Prostate gland (tissue), 2 donors: ENCODE results near the gene TMEM132D. TPM values are rescaled to one million over a fixed set of nuclear protein-coding genes. Genes with fewer than 3 reads are reported as not detected.

Source experiments
- DNase-seq: peaks from one replicate; pipeline ENCODE4 v3.0.0-alpha.2; 2019; ENCODE audit warnings: low spot score
- H3K27ac ChIP-seq, 2 donors: fragments of 200-600 bp; sonication (generic); 2 replicates each; pipeline ENCODE4 v1.5.1; 2017 to 2019
- H3K27me3 ChIP-seq: fragments of 200-600 bp; sonication (generic); replicated peaks from 2 replicates; pipeline ENCODE4 v1.5.1; 2019; ENCODE audit not compliant: insufficient read depth
- H3K36me3 ChIP-seq, 2 donors: fragments of 200-600 bp; sonication (generic); 1 replicate in 1 of 2; 2 replicates in 1 of 2; pipeline versions ENCODE4 v1.5.1 to v1.8.1; 2017 to 2019
- H3K4me1 ChIP-seq: fragments of 200-600 bp; sonication (generic); replicated peaks from 2 replicates; pipeline ENCODE4 v1.5.1; 2019
- H3K4me3 ChIP-seq, 2 donors: fragments of 200-600 bp; sonication (generic); 2 replicates each; pipeline ENCODE4 v1.5.1; 2017 to 2019
- H3K9me3 ChIP-seq: fragments of 200-600 bp; sonication (generic); 2 replicates; pipeline ENCODE4 v1.5.1; 2017
- POLR2A ChIP-seq: fragments of 450-650 bp; IDR thresholded peaks from one replicate; pipeline ENCODE4 v1.6.1; 2016; ENCODE audit warnings: antibody characterized with exemption, mild to moderate bottlenecking
- POLR2AphosphoS5 ChIP-seq: sonication (generic); formaldehyde crosslinking; IDR thresholded peaks from one replicate; pipeline ENCODE4 v1.6.1; 2017; ENCODE audit warnings: antibody characterized with exemption
- WGBS: methylation state at CpG from one replicate; pipeline ENCODE4 v1.1.5; 2018; 5-methylcytosine and 5-hydroxymethylcytosine counted together
- intact Hi-C: fragments of 100-400 bp; cut with DNase I; formaldehyde crosslinking; loops from one replicate; pipeline ENCODE4 v1.14.2; 2022
- total RNA-seq, 2 donors: library from RNA; depleted of rRNA; stranded (reverse); fragments of >200 nt; gene quantifications; one replicate each; pipeline ENCODE4 v1.1.0, GENCODE V29; 2016
- TF ChIP-seq, protein P1 (sequence below), 4 experiments: fragments of 200-600 bp in 2 of 4; fragments of 450-650 bp in 2 of 4; sonication (generic) in 2 of 4; IDR thresholded peaks; 1 replicate in 3 of 4; 2 replicates in 1 of 4; pipeline ENCODE4 v1.5.1; 2016 to 2019; ENCODE audit warnings: antibody characterized with exemption in 4 of 4, mild to moderate bottlenecking in 2 of 4, moderate library complexity in 2 of 4

Gene TMEM132D
- total RNA-seq, 2 donors from 2014 or later: 0.57 to 1.3 TPM

DNA sequence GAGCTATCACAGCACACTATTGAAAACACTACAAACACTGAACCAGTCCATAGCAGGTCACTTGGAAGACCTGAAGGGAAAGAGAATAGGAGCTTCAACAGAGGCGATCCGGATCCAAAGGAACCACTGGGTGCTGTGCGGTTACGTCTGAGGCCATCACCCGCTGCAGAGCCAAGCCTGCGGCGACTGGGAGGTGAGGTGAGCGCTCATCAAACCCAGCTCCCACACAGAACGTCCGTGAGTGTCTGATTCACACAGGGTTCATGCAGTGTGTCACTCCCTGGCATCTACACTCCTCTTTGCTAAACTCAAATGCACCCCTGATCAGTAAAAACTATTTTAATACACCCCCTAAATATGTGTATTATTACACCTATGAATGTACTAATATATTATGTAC is 64.1 kb downstream of the TMEM132D start:
- Histone ChIP-seq H3K4me1 (no peaks in the 10 kb centered on the region), H3K36me3 (no peaks in the 10 kb centered on the region), H3K9me3 (no peaks in the 10 kb centered on the region), H3K27me3 (peaks cover 3% of the 10 kb centered on the region), H3K4me3 (no peak overlapping the region), H3K27ac (no peak overlapping the region)
- TF ChIP-seq POLR2A (no peak), POLR2AphosphoS5 (no peak)
- TF ChIP-seq, protein P1, sequence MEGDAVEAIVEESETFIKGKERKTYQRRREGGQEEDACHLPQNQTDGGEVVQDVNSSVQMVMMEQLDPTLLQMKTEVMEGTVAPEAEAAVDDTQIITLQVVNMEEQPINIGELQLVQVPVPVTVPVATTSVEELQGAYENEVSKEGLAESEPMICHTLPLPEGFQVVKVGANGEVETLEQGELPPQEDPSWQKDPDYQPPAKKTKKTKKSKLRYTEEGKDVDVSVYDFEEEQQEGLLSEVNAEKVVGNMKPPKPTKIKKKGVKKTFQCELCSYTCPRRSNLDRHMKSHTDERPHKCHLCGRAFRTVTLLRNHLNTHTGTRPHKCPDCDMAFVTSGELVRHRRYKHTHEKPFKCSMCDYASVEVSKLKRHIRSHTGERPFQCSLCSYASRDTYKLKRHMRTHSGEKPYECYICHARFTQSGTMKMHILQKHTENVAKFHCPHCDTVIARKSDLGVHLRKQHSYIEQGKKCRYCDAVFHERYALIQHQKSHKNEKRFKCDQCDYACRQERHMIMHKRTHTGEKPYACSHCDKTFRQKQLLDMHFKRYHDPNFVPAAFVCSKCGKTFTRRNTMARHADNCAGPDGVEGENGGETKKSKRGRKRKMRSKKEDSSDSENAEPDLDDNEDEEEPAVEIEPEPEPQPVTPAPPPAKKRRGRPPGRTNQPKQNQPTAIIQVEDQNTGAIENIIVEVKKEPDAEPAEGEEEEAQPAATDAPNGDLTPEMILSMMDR (IDR thresholded peaks at IDR 0.05): no peak
- intact Hi-C loops: no loop called here
- 82% methylated on average over 10 of the region's 10 CpGs for WGBS
- DNase-seq: no peak

DNA sequence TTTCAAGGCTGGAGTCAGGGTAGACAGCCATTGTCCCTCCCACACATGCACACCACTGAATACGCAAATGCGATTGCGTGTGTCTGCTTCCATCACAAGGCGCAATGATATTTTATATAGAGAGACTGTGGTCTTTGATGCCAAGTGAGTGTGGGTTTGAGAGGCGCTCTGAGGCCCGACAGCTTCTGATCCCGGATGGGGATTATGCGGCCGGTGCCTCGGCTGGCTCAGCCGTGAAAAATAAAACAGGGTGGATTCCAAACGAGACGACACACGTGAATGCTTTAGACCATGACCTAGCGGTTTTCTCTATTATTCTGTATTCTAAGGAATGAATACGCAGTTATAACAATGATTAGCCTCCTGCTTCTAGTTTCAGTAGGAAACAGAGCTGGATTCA is 72.5 kb downstream of the TMEM132D start:
- Histone ChIP-seq H3K27ac (no peak overlapping the region), H3K36me3 (no peaks in the 10 kb centered on the region), H3K9me3 (no peaks in the 10 kb centered on the region), H3K4me3 (no peak overlapping the region), H3K4me1 (no peaks in the 10 kb centered on the region), H3K27me3 (peaks cover 3% of the 10 kb centered on the region)
- TF ChIP-seq, protein P1 (IDR thresholded peaks at IDR 0.05): no peak
- TF ChIP-seq POLR2AphosphoS5: no peak
- TF ChIP-seq POLR2A: no peak
- no peak for DNase-seq
- intact Hi-C loops: no loop called here
- WGBS: 82% methylated on average over 16 of the region's 16 CpGs

DNA sequence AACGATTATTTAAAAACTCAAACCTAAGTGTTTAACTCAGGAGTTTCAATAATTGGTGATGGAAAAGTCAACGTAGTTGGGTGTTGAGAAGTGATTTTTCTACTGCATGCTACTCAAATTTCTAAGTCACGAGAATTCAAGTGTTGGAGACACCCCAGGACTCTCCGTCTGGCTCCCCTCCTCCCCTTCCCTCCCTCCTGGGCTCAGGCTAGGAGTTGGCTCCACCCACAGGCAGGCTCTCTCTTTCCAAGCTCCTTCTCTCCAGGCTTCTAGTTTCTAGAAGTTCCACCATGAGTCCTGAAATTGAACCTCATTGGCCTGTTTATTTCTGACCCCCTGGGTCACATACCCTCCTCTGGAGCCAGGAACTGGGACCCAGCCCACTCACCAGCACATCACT is 73.0 kb downstream of the TMEM132D start:
- intact Hi-C loops: no loop called here
- Histone ChIP-seq H3K9me3 (no peaks in the 10 kb centered on the region), H3K27me3 (no peaks in the 10 kb centered on the region), H3K27ac (no peak overlapping the region), H3K4me1 (no peaks in the 10 kb centered on the region), H3K36me3 (no peaks in the 10 kb centered on the region), H3K4me3 (no peak overlapping the region)
- no peak for DNase-seq
- TF ChIP-seq POLR2A: no peak
- TF ChIP-seq, protein P1 (IDR thresholded peaks at IDR 0.05): no peak
- TF ChIP-seq POLR2AphosphoS5: no peak
- 38% methylated on average over 4 of the region's 4 CpGs for WGBS

DNA sequence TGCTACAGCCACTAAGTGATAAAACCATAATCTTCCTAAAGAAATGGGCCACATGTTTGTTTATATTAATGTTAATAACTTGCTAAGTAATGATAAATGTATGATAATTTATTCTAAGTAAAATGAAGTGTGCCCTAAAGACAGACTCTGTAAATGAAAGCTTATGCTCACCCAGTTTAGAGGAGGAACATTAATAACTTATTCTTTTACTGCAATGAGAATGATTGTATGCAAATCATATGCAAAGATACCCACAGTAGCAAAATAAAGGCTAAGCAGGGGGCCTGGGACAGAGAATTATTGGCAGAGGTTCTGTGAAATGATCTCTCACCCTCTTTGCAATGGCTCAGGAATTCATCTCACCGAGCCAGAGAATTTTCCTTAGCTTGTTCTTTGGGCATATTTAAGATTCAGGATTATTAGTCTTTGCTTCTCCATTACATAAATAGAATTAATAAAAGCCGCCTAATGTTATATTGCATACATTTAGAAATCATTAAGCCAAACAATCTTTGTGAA is 75.9 kb downstream of the TMEM132D start:
- TF ChIP-seq POLR2A (no peak), POLR2AphosphoS5 (no peak)
- TF ChIP-seq, protein P1 (IDR thresholded peaks at IDR 0.05): no peak
- intact Hi-C loops: no loop called here
- Histone ChIP-seq H3K36me3 (no peaks in the 10 kb centered on the region), H3K4me1 (no peaks in the 10 kb centered on the region), H3K27ac (no peak overlapping the region), H3K4me3 (no peak overlapping the region), H3K27me3 (no peaks in the 10 kb centered on the region), H3K9me3 (no peaks in the 10 kb centered on the region)
- DNase-seq: no peak
- WGBS: 68% methylated on average over 2 of the region's 2 CpGs

DNA sequence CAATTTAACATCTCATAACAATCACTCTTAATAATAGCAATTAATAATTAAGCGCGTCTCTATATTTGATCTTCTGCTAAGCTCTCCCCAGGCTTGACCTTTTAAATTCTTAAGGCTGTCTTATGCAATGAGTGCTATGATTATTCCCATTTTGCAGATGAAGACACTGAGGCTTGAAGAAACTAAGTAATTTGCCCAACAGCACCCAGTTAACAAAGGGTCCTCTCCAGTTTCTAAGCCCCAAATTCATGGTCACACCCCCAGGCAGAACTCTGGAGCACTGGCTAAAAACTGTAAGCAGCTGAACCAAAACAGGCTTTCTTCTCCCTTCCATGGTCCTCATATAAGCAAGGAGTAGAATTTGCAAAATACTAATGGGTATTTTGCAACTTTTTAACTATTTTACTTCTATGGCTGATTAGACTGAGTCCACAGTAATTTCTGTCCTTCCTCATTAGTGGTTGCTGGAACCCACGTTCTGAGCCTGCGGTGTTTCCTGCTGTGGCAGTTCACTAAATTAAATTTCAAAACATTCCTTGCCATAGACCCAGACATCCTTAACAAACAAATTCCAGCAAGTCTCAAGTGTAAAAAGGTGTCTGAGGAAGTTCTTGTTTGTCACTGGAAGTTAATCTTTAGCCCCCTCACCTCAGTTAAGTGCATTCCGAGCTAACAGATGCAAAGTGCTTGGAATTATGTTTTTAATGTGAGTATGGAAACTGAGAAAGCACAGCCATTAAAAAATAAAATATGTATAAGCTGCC is 76.5 kb downstream of the TMEM132D start:
- no peak for TF ChIP-seq POLR2A
- no peak for TF ChIP-seq POLR2AphosphoS5
- TF ChIP-seq, protein P1 (IDR thresholded peaks at IDR 0.05): no peak
- Histone ChIP-seq H3K4me1 (no peaks in the 10 kb centered on the region), H3K4me3 (no peak overlapping the region), H3K36me3 (no peaks in the 10 kb centered on the region), H3K27me3 (no peaks in the 10 kb centered on the region), H3K9me3 (no peaks in the 10 kb centered on the region), H3K27ac (no peak overlapping the region)
- intact Hi-C loops: no loop called here
- 53% methylated on average over 5 of the region's 5 CpGs for WGBS
- DNase-seq: no peak
